Inflammatory macrophage treated with lipopolysaccharide for 1 hour (primary cell): ENCODE measurements around the gene NHEJ1.
A peak's percentile ranks its signal among the peaks of the same experiment; 100 is the strongest.

Experiments
- DNase-seq, 2 donors: peaks; one replicate each; pipeline ENCODE4 v3.0.0-alpha.2; 2020 to 2022

Gene NHEJ1

GRCh38 chr2:219056896-219057708, 103.5 kb downstream of the NHEJ1 start:
- no peak for DNase-seq

- DNase-seq = no peak
These were observed 104.3 kb downstream of the NHEJ1 start for GRCh38 chr2:219056176-219056895.

- no peak for DNase-seq
These were observed 105.4 kb downstream of the NHEJ1 start for GRCh38 chr2:219054956-219055903.

GRCh38 chr2:219049282-219049681, 111.3 kb downstream of the NHEJ1 start:
- no peak for DNase-seq

- peak; percentile 10 to 43 for DNase-seq
These were observed 114.6 kb downstream of the NHEJ1 start for GRCh38 chr2:219045937-219046550.

- no peak for DNase-seq
These were observed 117.9 kb downstream of the NHEJ1 start for GRCh38 chr2:219042750-219043149.

GRCh38 chr2:219042157-219042556, 118.5 kb downstream of the NHEJ1 start:
- no peak for DNase-seq

- DNase-seq = peak; percentile 10 to 44
These were observed 119.4 kb downstream of the NHEJ1 start, which contains the start of gene CFAP65 for GRCh38 chr2:219041252-219041651. TSS of gene CFAP65 (minus strand) at chr2:219041516. CDS start at chr2:219039048, 2,468 bp downstream.

- DNase-seq = no peak
These were observed 122.0 kb downstream of the NHEJ1 start for GRCh38 chr2:219038600-219038999.

GRCh38 chr2:219037783-219038499, 122.7 kb downstream of the NHEJ1 start:
- no peak for DNase-seq

GRCh38 chr2:219035942-219036341, 124.7 kb downstream of the NHEJ1 start:
- no peak for DNase-seq

- no peak for DNase-seq
These were observed 125.8 kb downstream of the NHEJ1 start for GRCh38 chr2:219034823-219035222.

GRCh38 chr2:219032051-219032745, 128.4 kb downstream of the NHEJ1 start:
- DNase-seq = no peak

GRCh38 chr2:219031005-219031738, 129.4 kb downstream of the NHEJ1 start:
- DNase-seq = no peak

GRCh38 chr2:219030177-219030940, 130.3 kb downstream of the NHEJ1 start:
- no peak for DNase-seq

GRCh38 chr2:219029829-219030165, 130.8 kb downstream of the NHEJ1 start:
- DNase-seq = peak; percentile 47 to 88

GRCh38 chr2:219028996-219029828, 131.4 kb downstream of the NHEJ1 start:
- no peak for DNase-seq

- DNase-seq = no peak
These were observed 132.5 kb downstream of the NHEJ1 start for GRCh38 chr2:219028141-219028540.
